ENCODE results near the gene MYD88.

The MYD88 gene

GRCh38 chr3:38112378-38112761, 26.1 kb upstream of the MYD88 start:
- DNase-seq (ENCODE audit: low spot score), result no peak

- no peak for DNase-seq (ENCODE audit: low spot score)
Measured at GRCh38 chr3:38114052-38114874, 24.2 kb upstream of the MYD88 start.

- no peak for DNase-seq (ENCODE audit: low spot score)
Measured at GRCh38 chr3:38114875-38115644, 23.4 kb upstream of the MYD88 start.

- DNase-seq (ENCODE audit: low spot score), result no peak
Measured at GRCh38 chr3:38115645-38116427, 22.6 kb upstream of the MYD88 start.

GRCh38 chr3:38116471-38117162, 21.8 kb upstream of the MYD88 start:
- no peak for DNase-seq (ENCODE audit: low spot score)

- DNase-seq (ENCODE audit: low spot score), result no peak
Measured at GRCh38 chr3:38117163-38117716, 21.2 kb upstream of the MYD88 start.

GRCh38 chr3:38117748-38118420, 20.6 kb upstream of the MYD88 start:
- peak; percentile 83 for DNase-seq (ENCODE audit: low spot score)

GRCh38 chr3:38118421-38119247, 19.8 kb upstream of the MYD88 start:
- DNase-seq (ENCODE audit: low spot score), result no peak

GRCh38 chr3:38119248-38119544, 19.3 kb upstream of the MYD88 start:
- no peak for DNase-seq (ENCODE audit: low spot score)

GRCh38 chr3:38119821-38120692, 18.4 kb upstream of the MYD88 start:
- DNase-seq (ENCODE audit: low spot score), result no peak

- no peak for DNase-seq (ENCODE audit: low spot score)
Measured at GRCh38 chr3:38120693-38121450, 17.6 kb upstream of the MYD88 start.

GRCh38 chr3:38121451-38121831, 17.0 kb upstream of the MYD88 start:
- DNase-seq (ENCODE audit: low spot score), result no peak

GRCh38 chr3:38121832-38122461, 16.5 kb upstream of the MYD88 start:
- no peak for DNase-seq (ENCODE audit: low spot score)

GRCh38 chr3:38122712-38123290, 15.7 kb upstream of the MYD88 start:
- DNase-seq (ENCODE audit: low spot score), result no peak

GRCh38 chr3:38124324-38125122, 13.9 kb upstream of the MYD88 start:
- DNase-seq (ENCODE audit: low spot score), result no peak

- no peak for DNase-seq (ENCODE audit: low spot score)
Measured at GRCh38 chr3:38125305-38126120, 12.9 kb upstream of the MYD88 start.

Data from iPS-NIHi11 (cell line).